ENCODE data around the gene COMMD3.

The COMMD3 gene

GRCh38 chr10:22319547-22319979 is 3.4 kb downstream of the COMMD3 start:
- DNase-seq (ENCODE audit: low read depth in 1 of 2, low spot score in 1 of 2), result no peak

DNA sequence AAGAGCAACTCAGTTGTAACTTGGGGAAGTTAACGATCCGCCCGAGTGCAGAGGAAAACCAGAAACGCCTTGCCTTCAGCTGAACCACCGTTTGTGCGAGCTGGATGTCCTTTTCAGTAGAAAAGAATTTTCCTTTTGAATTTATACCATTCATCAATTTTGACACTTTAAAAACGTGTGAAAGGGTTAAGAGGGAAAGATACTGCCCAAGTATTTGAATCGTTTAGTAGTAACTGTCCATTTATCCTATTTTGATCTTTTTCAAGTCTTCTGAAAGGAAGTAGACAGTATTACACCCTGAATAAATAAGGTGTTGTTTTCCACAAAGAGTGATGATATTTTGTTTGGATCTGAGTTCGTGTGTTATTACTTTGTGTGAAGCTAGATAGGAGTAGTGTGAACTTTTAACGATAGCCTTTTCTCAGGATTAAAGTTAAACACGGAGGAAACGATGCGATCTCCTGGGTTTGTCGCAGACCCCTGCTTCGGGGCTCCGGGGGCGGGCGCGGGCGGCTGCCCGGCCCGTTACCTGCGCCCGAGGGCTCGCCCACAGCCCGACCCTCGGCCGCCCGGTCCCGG is 3.9 kb downstream of the COMMD3 start:
- no peak for DNase-seq (ENCODE audit: low read depth in 1 of 2, low spot score in 1 of 2)

GRCh38 chr10:22320591-22321155 is 4.5 kb downstream of the COMMD3 start, which contains the start of gene BMI1:
Gene BMI1 (plus strand): TSS chr10:22321099. CDS start chr10:22326450, 5,351 bp downstream.
- peak; percentile 46 to 62 for DNase-seq (ENCODE audit: low read depth in 1 of 2, low spot score in 1 of 2)

GRCh38 chr10:22321156-22321923 is 5.2 kb downstream of the COMMD3 start:
- peak in 1 of 2 donors; percentile 53 for DNase-seq (ENCODE audit: low read depth in 1 of 2, low spot score in 1 of 2)

GRCh38 chr10:22321924-22322640 is 5.9 kb downstream of the COMMD3 start:
- DNase-seq (ENCODE audit: low read depth in 1 of 2, low spot score in 1 of 2), result peak in 1 of 2 donors; percentile 28

DNA sequence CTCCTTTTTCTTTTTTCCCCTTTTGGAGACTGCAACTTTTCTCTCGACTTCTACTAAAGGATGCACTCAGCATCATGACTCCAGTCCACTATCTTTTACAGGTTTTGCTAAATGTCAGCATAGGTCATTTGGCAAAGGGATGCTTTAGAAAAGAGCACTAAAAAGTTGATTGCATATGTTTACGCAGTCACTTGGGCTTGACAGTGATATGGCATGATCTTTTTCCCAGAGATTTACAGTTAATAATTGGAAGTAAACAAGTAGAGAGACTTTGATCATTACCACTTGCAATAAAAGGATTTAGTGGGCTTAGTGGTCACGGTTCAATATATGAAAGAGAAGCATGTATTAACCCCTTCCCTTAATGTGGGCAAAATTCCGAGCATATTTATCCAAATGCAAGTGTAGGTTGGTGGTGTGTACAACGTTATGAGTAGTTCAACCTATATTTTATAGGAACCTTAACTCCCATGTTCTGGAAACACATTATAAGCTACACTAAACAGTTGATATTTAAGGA is 6.5 kb downstream of the COMMD3 start:
- no peak for DNase-seq (ENCODE audit: low read depth in 1 of 2, low spot score in 1 of 2)

DNA sequence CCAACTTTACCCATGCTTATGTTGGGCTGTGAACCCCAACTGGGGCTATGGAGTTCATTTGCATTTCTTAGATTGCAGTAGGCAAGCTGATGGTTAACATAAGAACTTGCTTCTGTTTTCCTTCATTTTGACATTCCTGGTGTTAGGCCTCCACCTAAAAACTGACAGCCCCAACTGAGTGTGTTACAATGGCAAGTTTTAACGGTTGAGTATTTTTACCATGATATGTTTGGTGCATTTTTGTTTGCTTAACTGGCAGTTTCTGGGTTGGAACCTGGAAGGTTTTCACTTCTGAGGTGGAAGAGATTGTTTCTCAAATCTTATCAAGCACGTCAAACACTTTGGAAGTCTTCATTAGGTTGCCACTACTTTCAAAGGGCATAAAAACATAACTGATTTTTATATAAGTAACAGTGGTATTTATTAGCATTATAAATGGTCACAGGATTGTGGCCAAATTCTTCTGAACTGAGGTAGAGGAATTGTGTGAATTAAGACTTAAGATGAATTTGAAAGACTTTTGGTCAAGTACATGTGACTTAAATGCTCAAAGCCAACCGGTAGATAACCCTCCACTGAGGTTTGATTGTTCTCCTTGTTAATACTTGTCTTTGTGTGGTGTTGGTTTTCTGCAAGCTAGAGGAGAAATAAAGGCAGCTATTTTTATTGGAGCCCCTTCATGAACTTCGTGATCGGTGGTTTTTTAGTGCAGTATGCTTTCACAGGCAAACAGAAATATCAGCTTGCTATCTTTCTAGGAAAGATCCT is 7.5 kb downstream of the COMMD3 start:
- no peak for DNase-seq (ENCODE audit: low read depth in 1 of 2, low spot score in 1 of 2)

DNA sequence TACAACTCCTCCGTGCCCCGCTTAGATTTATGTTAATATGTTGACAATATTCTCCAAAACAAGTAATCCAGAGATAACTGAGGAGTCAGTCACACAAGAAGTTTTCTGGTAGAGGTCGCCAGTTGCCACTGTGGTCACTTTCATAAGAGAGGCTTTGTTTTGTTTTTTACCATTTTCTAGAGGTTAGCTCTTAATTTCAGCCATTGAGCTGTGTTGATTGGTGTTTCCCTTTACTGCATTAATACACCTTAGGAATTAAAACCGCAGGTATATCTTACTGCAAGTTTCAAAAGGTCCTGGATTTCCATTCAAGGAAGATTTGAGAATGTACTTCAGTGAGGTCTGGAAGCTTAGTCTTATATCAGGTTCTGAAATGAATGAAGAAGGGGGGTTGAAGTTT is 8.2 kb downstream of the COMMD3 start:
- no peak for DNase-seq (ENCODE audit: low read depth in 1 of 2, low spot score in 1 of 2)

- no peak for DNase-seq (ENCODE audit: low read depth in 1 of 2, low spot score in 1 of 2)
Measured at GRCh38 chr10:22324893-22325271, 8.7 kb downstream of the COMMD3 start.

- DNase-seq (ENCODE audit: low read depth in 1 of 2, low spot score in 1 of 2), result peak; percentile 46 to 51
Measured at GRCh38 chr10:22325272-22326144, 9.3 kb downstream of the COMMD3 start.

- DNase-seq (ENCODE audit: low read depth in 1 of 2, low spot score in 1 of 2), result no peak
Measured at GRCh38 chr10:22326145-22326702, 10.0 kb downstream of the COMMD3 start.

DNA sequence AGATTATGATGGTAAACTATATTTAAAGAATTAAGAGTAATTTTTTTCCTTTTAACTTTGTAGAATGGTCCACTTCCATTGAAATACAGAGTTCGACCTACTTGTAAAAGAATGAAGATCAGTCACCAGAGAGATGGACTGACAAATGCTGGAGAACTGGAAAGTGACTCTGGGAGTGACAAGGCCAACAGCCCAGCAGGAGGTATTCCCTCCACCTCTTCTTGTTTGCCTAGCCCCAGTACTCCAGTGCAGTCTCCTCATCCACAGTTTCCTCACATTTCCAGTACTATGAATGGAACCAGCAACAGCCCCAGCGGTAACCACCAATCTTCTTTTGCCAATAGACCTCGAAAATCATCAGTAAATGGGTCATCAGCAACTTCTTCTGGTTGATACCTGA is 13.0 kb downstream of the COMMD3 start:
- DNase-seq (ENCODE audit: low read depth in 1 of 2, low spot score in 1 of 2), result no peak

DNA sequence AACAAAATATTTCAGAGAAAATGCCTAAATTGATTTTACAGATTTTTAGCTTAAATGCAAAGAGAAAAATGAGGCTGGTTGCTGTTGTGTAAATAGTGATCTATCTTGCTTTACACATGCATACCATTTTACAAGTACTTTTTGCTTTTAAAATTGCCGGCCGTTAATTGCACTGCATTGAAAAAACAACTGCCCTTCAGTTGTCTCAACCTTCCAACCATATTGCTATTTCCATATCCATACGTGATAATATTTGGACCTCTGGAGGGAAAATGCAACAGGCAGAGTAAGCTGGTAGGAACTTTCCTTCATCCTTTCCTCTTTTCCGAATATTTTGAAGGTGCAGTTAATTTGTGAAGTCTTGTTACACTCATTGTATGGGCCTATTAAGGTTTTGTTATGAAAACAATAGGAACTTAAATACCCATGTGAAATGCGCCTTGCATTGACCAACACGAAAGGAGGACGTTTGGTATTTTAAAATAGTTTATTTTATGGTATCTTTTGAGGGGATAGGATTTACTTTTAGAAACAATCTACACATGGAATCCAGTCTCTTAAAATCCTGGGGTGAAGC is 16.0 kb downstream of the COMMD3 start:
- no peak for DNase-seq (ENCODE audit: low read depth in 1 of 2, low spot score in 1 of 2)

GRCh38 chr10:22333167-22333974 is 17.2 kb downstream of the COMMD3 start:
- no peak for DNase-seq (ENCODE audit: low read depth in 1 of 2, low spot score in 1 of 2)

DNA sequence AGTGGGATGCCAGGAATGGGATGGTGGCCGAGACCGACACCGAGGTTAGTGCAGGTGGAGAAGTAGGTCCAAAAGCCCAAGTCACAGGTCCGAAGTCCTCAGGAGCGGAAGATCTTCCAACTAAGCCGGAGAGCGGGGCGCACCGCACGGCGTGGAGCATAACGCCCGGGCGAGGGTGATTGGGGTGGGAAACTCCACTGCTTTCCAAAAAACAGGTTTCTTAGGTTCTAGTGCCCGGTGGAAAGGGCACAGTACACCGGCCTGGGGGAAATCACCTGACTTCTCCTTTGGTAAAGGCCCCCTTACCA is 17.7 kb downstream of the COMMD3 start:
- DNase-seq (ENCODE audit: low read depth in 1 of 2, low spot score in 1 of 2), result no peak

- no peak for DNase-seq (ENCODE audit: low read depth in 1 of 2, low spot score in 1 of 2)
Measured at GRCh38 chr10:22334414-22335172, 18.4 kb downstream of the COMMD3 start.

- DNase-seq (ENCODE audit: low read depth in 1 of 2, low spot score in 1 of 2), result peak; percentile 33 to 40
Measured at GRCh38 chr10:22335173-22335933, 19.2 kb downstream of the COMMD3 start.

Measured in stimulated activated CD4-positive, alpha-beta T cell treated with anti-CD3 and anti-CD28 coated beads, Interleukin-15, amount 100 ng/mL, for 1 hour (primary cell).